Measurements from ENCODE around the gene HYDIN.

DNA sequence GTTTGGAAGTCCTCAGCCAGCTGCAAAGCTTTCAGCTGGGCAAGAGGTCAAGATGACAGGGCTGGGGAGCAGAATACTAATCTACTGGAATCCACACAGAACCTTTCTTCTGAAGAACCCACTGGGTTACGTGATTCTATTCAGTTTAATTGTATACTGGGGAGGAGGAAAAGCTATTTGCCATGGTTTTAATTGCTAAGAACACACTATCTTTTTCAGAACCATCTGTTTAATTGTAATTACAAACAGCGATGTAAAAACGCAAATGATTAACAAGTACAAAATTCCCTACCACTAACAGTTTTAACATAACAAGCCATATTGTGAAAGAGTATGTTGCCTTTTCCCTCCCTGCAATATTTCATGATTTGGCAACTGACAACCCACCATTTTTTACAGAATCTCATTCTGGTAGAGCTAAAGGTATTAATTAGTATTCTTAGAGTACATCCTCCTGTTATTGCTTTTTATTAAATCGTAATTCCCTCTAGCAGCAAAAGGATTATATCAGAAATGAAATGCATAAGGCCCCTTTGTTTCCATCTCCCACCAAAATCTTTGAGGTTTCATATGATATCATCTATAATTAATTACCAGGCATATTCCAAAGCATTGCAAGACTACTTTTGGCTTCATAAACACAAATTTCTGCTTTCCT lies 12.1 kb downstream of the HYDIN start:
- TF ChIP-seq POLR2AphosphoS5 (IDR thresholded peaks at IDR 0.05; ENCODE audit: low read depth, low read length) (no peak), TAF1 (IDR thresholded peaks at IDR 0.05; ENCODE audit: borderline replicate concordance, insufficient read depth, low read length) (no peak)
